HG03432 (cell line): ENCODE data around the gene ZNF730.
A peak's percentile ranks its signal among the peaks of the same experiment; 100 is the strongest.
"Not testable (repeated sequence)": the region's sequence is repeated elsewhere in the genome, so short reads cannot be mapped to it uniquely, and the experiment has no call there.

Source experiments
- ATAC-seq: cut with Tn5 transposase; IDR thresholded peaks from one replicate; pipeline ENCODE4 v1.9.1; 2021; ENCODE audit warnings: mild to moderate bottlenecking, moderate library complexity; ENCODE audit not compliant: unreplicated experiment

ZNF730 gene

DNA sequence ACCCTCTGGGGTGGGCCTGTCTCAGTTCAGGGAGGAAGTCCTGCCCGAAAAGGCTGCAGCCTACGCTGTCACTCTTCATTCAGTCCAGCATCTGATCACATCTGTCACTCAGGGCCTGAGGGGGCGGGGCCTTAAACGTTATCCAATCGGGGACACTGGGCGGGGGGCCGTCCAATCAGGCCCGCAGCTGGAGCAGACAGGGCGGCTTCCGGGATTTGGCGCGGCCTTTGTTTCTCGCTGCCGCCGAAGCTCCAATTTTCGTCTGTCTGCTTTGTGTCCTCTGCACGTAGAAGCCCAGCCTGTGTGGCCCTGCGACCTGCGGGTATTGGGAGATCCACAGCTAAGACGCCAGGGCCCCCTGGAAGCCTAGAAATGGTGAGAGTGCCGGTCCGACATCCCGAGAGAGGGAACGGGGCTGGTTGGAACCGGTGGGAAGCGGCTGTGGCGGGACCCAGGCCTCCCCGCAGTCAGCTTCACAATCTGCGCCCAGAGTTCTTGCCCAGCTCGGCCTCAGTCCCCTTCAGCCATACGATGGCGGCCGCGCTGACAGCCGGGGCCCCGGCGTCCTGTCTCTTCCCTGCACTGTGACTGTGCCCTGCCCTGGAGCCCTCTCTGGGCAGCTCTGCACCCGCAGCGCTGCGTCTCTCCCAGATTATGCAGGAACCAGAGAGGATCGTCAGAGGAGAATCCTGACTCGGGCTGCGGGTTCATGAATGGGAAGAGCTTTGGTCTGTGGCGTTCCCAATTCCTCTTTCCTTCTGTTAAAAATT lies at the start of gene ZNF730:
Gene ZNF730, plus strand, starts transcription at position 224 of the 770 bp plus-strand sequence. Its CDS starts 149 bp downstream, at position 373.
- ATAC-seq: peak; percentile 60

DNA sequence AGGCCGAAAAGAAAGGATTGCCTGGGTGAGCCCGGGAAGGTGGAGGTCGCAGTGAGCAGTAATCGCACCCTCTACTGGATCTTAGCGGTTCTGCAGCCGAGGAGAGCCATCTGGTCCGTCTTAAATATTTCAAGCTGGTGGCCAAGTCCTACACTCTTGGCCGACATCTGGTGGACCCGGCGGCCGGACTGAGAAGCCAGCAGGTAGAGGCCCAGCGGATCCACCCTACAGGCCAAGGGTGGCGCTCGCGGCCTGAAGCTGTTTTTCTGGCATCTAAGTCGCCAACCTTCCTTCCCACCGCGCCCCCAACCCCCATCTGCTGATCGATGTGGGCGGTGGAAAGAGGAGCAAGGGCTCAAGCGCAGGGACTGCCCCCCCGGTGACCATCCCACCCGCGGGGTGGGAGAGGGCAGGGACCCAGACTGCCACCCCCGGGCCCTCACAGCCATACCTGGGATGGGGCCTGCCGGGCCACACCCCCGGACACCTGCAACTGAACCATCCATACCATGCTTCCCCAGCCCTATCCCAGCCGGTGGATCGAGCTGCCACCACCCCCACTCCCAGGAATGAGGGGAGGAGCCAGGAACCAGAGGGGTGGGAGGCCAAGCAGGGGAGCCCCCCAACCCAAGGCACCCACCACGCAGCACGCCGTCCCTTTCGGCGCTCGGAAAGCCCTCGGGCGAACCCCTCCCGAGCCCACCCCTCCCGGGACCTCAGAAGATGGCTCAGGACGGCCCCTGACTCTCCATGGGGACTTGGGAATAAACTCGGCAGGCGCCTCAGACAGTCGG lies 46.3 kb upstream of the ZNF730 start:
- no peak for ATAC-seq

DNA sequence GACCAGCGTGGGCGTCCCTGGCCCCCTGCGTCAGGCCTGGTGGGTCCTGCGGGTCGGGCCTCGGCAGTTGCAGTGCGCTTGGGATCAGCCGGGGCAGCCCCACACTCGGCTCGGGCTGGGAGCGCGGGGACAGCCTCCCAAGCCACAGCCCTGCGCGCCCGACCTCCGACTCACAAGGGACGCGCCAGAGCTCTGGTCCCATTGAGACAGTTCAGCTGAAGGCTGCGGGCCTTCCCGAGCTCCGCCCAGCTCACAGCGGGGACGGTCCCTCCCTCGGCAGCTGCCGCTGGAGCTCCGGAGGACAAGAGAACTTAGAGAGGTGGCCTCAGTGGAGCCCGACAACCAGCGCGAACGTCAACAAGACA lies 45.7 kb upstream of the ZNF730 start:
- ATAC-seq: no peak

DNA sequence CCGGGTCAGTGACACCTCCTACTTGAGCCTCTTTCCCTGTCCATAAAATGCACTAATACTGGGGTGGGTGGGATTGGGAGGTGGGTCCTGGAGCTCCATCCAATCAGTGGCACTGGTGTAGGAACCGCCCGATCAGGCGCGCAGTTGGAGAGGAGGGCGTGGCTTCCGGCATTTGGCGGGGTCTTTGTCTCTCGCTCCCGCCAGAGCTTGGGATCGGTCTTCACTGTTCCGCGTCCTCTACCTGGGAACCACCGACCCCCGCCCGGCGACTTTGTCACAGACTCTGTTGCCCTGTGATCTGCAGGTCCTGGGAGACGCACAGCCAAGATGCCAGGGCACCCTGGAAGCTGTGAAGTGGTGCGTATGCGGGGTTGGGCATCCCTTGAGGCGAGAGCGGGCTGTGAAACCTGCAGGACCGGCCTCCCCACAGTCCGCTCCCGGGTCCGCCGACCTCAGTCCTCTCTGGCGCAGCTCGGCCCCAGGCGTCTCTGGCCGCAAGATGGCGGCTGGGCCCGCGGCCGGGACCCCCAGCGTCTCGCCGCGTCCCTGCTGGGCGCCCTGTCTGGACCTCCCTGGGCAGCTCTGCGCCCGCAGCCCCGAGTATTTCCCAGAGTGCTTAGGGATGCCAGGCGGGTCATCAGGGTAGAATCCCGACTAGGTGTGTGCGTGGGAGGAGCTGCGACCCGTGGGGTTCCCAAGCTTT lies 41.6 kb upstream of the ZNF730 start:
- no peak for ATAC-seq

DNA sequence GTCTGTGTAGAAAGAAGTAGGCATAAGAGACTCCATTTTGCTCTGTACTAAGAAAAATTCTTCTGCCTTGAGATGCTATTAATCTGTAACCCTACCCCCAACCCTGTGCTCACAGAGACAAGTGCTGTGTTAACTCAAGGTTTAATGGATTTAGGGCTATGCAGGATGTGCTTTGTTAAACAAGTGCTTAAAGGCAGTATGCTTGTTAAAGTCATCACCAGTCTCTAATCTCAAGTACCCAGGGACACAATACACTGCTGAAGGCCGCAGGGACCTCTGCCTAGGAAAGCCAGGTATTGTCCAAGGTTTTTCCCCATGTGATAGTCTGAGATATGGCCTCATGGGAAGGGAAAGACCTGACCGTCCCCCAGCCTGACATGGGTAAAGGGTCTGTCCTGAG lies 39.0 kb upstream of the ZNF730 start:
- ATAC-seq: not testable (repeated sequence)

DNA sequence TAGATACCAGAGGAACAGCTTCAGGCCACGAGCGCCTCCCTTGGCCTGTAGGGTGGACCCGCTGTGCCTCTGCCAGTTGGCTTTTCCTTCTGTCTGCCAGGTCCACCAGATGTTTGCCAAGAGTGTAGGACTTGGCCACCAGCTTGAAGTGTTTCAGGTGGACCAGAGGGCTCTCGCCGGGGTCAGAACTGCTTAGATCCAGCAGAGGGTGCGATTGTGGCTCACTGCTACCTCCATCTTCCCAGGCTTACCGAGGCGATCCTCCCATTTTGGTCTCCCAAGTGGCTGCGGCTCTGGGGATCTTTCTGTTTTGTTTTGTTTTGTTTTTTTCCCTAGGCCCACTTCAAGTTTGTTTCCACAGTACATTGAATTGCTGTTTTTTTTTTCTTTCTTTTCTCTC lies 23.0 kb upstream of the ZNF730 start:
- ATAC-seq: no peak

DNA sequence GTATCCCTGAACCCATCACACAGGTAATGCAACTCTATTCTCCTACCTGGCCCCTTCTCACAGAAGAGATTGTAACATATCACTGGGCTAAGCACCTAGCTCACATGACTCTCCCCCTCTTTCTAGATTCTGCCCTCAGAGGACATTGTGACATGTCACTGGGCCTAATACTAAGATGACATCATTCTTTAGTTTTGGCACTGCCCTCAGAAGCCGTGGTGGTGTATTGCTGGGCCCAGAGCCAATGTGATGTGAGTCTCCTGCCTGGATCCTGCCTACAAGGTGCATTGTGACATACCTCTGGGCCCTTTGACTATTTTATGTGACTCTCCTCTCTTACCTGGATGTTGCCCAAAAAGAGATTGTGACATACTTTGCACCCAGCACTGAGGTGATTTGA lies 21.4 kb upstream of the ZNF730 start:
- ATAC-seq: no peak

DNA sequence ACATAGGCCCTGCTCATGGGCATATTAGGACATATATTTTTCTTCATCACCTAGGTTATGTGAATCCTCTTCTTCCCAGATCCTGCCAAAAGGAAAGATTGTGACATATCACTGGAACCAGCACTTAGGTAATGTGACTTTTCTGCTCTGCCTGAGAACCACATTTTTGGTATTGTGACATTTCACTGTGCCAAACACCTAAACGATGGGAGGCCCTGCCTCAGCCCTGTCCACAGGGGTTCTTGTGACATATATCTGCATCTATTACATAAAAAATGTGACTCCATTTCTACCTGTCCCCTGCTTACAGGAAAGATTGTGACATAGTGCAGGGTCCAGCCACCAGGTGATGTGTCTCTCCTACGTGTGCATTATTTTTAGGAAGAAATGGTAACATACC lies 18.5 kb upstream of the ZNF730 start:
- ATAC-seq: no peak

DNA sequence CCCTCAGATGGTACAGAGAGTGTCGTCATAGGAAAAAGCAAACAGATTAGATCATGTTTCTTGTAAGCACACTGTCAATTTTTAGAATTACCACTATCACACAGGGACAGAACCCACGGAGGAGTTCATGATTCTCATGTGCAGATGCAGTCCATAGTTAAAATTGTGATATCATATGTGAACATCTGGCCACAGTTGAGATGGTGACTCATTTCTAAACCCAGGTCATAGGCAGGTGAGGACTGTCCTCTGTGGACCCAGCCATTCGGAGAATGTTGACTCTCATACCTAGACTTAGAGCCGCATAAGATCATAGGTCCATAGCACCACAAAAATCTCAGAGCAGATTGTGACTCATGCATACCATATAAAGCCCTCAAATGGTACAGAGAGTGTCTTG lies 17.8 kb upstream of the ZNF730 start:
- ATAC-seq: no peak

DNA sequence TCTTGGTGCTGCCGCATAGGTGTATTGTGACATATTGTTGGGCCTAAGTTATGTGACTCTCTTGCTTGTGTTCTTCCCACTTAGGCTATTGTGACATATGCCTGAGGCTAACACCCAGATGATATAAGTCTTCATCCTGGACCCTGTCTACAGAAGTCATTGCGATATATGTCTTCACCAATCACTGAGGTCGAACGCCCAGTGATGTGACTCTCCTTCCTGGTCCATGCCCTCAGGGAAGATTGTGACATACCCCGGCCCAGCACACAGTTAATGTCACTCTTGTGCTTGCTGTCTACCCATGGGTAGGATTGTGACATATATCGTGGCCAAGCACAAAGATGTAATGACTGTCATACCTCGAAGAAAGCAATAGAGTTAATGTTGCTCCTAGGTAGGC lies 16.9 kb upstream of the ZNF730 start:
- ATAC-seq: no peak

DNA sequence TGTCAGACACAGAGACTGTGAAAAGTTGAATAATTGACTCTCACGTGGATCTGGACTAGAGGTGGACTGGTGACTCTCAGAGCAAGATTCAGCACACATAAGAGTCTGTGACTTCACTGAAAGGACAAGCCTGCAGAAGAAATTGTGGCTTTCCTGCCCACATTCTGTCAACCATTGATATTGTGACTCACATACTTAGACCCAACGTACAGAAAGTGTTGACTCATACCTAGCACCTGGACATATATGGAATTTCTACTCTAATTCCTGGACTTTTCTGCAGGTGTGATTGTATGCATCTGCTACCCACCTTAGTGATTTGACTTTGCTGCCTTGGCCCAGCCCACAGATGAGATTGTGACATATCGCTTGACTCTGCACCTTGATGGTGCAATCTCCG lies 15.6 kb upstream of the ZNF730 start:
- ATAC-seq: no peak

DNA sequence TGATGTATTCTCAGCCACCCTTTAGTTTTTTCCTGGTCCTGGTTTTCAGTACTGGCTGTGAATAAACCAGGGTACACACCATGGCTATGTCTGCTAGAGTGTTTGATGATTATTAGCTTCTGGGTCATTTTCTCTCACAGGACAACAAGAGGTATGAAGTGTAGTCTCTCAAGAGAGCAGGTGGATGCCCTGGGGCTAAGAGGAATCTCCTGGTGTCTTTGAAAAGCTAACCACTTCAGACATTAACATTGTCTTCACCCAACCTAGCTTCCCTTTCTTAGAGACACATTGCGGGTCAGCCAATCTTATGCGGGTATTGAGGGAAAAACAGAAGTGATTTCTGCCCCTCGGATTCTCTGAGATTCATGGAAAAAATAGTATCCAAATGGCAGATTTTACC lies 1.6 kb downstream of the ZNF730 start:
- ATAC-seq: no peak

DNA sequence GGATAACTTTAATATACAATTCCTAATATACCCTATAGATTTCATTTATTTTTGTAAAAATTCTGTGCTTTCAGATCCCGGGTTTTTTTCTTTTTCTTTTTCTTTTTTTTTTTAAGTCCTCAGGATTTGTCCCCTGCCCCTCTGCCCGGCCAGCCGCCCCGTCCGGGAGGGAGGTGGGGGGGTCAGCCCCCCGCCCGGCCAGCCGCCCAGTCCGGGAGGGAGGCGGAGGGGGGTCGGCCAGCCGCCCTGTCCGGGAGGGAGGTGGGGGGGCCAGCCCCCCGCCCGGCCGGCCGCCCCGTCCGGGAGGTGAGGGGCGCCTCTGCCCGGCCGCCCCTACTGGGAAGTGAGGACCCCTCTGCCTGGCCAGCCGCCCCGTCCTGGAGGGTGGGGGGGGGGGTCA lies 17.4 kb downstream of the ZNF730 start:
- not testable (repeated sequence) for ATAC-seq

DNA sequence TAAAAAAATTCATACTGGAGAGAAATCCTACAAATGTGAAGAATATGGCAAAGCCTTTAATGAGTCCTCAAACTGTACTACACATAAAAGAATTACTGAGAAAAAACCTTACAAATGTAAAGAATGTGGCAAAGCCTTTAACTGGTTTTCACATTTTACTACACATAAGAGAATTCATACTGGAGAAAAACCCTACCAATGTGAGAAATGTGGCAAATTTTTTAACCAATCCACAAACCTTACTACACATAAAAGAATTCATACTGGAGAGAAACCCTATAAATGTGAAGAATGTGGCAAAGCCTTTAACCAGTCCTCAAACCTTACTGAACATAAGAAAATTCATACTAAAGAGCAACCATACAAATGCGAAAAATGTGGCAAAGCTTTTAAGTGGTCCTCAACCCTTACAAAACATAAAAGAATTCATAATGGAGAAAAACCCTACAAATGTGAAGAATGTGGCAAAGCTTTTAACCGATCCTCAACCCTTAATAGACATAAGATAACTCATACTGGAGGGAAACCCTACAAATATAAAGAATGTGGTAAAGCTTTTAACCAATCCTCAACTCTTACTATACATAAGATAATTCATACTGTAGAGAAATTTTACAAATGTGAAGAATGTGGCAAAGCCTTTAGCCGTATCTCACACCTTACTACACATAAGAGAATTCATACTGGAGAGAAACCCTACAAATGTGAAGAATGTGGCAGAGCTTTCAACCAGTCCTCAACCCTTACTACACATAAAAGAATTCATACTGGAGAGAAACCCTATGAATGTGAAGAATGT lies 29.0 kb downstream of the ZNF730 start:
- no peak for ATAC-seq

DNA sequence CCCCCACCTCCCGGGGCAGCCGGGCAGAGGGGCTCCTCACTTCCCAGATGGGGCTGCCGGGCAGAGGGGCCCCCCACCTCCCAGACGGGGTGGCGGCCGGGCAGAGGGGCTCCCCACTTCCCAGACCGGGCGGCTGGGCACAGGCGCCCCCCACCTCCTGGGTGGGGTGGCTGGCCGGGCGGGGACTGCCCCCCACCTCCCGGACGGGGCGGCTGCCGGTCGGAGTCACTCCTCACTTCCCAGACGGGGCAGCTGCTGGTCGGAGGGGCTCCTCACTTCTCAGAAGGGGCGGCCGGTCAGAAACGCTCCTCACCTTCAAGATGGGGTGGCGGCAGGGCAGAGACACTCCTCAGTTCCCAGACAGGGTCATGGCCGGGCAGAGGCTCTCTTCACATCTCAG lies 43.9 kb downstream of the ZNF730 start:
- ATAC-seq: no peak

DNA sequence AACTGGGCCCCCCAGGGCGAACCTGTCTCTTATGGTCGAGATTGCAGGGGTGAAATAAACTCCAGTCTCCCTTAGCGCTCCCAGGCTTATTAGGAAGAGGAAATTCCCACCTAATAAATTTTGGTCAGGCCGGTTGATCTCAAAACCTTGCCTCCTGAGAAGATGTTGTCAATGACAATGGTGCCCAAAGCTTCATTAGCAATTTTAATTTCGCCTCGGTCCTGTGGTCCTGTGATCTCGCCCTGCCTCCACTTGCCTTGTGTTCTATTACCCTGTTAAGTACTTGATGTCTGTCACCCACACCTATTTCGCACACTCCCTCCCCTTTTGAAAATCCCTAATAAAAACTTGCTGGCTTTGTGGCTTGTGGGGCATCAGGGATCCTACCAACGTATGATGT lies 51.5 kb downstream of the ZNF730 start:
- ATAC-seq: not testable (repeated sequence)

DNA sequence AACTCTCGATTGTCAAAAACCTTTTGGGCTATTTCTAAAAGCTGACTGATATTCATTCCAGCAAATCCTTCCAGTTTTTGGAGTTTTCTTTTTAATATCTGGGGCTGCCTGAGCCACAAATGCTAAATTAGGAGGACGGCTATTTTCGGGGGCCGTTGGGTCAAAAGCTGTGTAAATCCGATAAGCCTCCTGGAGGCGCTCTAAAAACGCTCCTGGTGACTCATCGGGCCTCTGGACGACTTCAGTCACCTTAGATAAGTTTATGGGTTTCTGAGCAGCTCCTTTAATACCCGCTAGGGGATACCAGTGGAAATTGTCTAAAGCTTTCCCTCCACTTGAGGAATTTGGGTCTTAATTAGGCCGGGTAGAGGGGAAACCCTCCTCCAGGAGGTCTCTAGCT lies 66.4 kb downstream of the ZNF730 start:
- ATAC-seq: no peak

DNA sequence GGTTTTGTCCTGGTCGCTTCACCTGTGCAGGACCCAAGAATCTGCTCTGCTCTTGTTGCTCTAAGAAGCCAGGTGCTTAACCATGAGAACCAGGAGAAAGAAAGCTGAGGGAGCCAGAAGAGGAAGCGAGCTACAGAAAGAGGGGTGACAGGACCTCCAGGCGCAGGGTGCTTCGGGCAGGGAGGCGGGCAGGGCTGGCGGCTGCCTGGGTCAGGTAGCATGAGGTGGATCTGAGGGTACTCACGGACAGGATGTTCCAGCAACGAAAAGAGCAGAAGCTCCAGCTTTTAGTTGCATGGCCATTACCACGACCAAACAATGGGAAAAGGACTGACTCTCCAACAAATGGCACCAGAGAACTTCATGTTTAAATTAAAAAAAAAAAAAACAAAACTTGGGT lies 73.5 kb downstream of the ZNF730 start:
- no peak for ATAC-seq
